GM10266 (cell line): ENCODE results near the gene CCDC50.
A peak's percentile ranks its signal among the peaks of the same experiment; 100 is the strongest.

Experiments
- DNase-seq: peaks from one replicate; pipeline ENCODE4 v3.0.0; 2012; ENCODE audit errors: extremely low spot score
- TF ChIP-seq, protein P1 (sequence below): IDR thresholded peaks from 2 replicates; pipeline ENCODE4 v1.5.1; 2012; ENCODE audit warnings: mild to moderate bottlenecking, low read depth; ENCODE audit not compliant: control insufficient read depth, insufficient read depth; ENCODE audit errors: missing control alignments

Gene CCDC50

DNA sequence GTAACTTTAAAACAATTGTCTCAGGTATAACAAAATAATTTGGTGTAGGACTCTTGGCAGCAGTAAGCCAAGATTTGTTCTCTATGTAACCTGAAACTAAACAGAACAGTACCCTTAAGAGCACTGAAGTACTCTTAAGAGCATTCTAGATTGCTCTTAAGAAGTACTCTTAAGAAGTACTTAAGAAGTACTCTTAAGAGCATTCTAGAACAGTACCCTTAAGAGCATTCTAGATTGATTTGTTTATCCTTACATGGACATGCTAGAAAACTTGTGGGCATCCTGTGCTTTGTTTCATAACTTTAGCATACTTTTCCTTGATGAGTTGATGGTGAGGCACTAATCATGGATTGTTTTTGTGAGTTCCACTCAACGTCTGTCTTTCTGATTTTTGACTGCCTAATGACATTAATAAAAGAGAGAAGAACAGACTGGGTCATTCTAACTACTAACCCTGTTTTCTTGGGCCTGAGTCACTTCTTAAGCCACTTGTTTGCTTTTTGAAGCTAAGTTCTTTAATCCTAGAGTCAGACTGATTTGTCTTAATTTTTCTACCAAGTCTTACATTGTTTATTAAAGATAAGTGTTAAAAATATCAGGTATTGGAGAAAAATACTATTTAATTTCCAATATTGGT, 58.4 kb downstream of the CCDC50 start:
- no peak for DNase-seq

DNA sequence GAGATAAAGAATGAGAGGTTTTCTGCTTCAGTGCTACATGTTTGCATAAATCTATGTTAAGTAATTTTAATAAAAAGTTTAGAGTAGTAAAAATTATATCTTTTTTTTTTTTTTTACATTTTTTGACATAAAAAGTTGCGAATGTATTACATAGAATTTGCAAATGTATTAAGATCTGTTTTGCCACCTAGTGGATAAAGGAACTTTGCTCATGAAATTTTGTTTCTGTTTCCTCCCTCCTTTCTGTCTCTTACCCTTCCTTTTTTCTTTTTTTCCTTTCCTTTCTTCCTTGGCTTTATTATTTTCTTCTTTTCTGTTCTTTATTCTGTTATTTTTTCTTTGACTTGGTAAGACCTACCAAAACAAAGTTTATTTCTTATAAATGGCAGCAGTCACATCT, 59.6 kb downstream of the CCDC50 start:
- DNase-seq: no peak
- TF ChIP-seq, protein P1, sequence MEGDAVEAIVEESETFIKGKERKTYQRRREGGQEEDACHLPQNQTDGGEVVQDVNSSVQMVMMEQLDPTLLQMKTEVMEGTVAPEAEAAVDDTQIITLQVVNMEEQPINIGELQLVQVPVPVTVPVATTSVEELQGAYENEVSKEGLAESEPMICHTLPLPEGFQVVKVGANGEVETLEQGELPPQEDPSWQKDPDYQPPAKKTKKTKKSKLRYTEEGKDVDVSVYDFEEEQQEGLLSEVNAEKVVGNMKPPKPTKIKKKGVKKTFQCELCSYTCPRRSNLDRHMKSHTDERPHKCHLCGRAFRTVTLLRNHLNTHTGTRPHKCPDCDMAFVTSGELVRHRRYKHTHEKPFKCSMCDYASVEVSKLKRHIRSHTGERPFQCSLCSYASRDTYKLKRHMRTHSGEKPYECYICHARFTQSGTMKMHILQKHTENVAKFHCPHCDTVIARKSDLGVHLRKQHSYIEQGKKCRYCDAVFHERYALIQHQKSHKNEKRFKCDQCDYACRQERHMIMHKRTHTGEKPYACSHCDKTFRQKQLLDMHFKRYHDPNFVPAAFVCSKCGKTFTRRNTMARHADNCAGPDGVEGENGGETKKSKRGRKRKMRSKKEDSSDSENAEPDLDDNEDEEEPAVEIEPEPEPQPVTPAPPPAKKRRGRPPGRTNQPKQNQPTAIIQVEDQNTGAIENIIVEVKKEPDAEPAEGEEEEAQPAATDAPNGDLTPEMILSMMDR: peak; percentile 33

More for the DNA sequence above, 58.4 kb downstream of the CCDC50 start:
- TF ChIP-seq, protein P1: no peak

DNA sequence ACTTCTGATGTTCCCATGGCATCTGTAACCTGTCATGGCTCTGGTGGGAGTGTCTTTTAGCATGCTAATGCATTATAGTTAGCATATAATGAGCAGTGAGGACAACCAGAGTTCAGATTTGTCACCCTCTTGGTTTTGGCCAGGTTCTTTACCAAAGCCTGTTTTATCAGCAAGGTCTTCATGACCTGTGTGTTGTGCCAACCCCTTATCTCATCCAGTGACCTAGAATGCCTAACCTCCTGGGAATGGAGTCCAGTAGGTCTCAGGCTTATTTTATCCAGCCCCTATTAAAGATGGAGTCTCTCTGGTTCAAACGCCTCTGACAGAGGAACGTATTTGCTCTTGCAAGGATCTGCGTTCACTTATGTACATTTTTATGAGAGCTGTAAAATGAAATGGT, 61.4 kb downstream of the CCDC50 start:
- TF ChIP-seq, protein P1: no peak
- DNase-seq: no peak

DNA sequence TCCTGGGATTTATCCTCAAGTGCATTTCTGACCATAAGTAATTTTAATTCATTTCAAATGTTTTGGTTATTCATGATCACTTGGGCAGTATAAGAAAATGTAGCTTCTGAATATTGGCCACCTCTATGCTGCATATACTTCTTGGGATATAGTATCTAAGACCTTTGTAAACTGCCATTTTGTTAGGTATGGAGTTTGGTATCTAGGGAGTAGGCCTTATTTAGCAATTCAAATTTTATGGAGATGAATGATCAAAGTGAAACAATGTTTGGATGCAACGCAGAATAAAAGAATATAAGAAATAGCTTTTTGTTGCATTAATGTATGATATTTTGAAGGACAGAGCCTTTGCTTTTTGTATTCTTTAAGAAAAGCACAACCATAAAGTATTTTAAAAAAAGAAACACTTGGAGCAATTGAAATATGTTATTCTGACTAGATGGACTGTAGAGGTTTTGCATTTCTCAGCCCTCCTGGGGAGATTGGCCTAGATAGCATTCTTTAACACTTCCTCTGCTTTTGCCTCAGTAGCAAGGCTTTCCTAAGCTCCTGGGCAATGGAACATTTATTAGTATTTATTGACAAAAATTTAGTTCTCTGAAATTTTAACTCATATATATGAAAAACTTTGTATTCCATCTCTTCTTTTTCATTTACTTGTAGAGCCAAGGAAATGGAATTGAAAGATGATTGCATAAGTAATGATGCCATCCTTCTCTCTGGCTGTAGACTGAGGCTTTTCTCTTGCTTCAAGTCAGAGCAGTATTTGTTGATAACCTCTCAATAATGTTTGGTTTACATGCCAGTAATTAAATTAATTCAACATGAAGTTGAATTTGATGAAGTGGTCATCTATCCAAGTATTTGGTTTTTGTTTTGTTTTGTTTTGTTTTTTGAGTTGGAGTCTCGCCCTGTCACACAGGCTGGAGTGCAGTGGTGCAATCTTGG, 62.9 kb downstream of the CCDC50 start:
- TF ChIP-seq, protein P1: no peak
- no peak for DNase-seq

DNA sequence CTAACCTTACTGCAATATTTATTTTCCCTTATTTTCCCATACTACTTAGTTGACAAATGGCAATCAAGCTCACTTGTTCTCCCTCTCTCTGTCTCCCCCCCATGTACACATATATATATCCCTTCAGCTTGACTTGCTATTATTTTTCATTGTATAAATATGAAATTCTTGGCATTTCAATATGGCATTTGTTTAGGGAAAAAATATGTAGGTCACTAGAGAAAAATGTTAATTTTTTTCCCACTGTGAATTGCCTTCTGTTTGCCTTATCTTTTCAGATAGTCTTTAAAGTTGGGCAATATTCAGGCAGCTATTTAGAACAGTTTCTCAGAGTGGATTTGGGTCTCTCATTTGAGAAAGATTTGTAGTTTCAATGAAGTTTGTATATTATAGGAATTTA, 64.0 kb downstream of the CCDC50 start:
- TF ChIP-seq, protein P1: no peak
- no peak for DNase-seq

DNA sequence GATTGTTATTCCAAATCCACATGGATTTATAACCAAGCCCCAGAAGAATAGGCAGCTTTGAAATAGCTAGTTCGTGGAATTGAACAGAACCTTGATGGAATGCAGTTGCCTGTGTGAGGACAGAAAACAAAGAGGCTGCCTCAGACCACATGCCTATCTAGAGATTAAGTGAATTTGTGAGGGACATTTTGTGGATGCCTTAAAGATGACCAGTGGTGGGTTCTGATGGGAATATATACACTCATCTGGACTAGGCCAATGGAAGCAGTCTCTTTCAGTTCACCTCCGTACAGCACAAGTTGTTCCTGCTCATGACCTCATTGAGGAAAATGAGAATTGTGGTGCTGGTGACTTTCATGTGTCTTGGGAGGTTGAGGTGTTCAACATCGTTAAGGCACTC, 68.6 kb downstream of the CCDC50 start:
- DNase-seq: no peak
- TF ChIP-seq, protein P1: no peak

DNA sequence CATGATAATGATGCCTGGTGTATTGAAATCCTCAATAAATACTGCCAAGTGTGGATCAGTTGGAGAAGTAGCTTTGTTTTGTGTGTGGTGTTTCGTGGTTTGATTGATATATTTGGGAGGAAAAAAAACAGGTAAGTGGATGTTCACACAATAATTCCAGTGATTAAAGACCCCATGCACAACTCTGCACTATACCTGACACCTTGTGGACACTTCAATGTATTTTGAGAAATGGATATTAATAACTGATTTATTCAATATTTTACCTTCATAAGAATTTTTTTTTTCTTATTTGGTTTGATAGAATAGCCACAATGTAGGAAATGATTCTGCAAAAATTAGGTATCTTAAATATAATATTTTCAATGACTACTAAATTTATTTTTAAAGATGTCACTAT, 69.4 kb downstream of the CCDC50 start:
- TF ChIP-seq, protein P1: no peak
- DNase-seq: no peak
